HG03378 (cell line): ENCODE measurements around the gene PTPRJ.
A peak's percentile ranks its signal among the peaks of the same experiment; 100 is the strongest.
"Not testable (repeated sequence)": the region's sequence is repeated elsewhere in the genome, so short reads cannot be mapped to it uniquely, and the experiment has no call there.

ENCODE experiments used
- ATAC-seq: cut with Tn5 transposase; IDR thresholded peaks from one replicate; pipeline ENCODE4 v1.9.1; 2021; ENCODE audit warnings: mild to moderate bottlenecking, moderate library complexity; ENCODE audit not compliant: unreplicated experiment

The PTPRJ gene

DNA sequence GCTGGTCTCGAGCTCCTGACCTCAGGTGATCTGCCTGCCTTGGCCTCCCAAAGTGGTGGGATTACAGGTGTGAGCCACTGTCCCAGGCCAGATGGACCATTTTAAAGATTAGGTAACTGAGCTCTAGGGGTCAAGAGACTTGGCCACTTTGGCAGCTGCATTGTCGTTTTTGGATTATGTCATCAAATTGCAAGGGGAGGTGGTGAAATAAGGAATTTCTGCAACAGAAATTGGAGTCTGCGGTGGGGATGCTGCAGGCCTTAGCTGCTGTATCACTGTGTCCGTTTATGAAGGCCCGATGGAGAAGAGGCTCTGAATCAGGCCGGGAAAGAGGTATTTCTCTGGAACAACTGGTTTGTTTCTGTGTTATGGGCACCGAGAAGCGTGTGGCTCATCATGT is 34.6 kb downstream of the PTPRJ start:
- ATAC-seq, result no peak

DNA sequence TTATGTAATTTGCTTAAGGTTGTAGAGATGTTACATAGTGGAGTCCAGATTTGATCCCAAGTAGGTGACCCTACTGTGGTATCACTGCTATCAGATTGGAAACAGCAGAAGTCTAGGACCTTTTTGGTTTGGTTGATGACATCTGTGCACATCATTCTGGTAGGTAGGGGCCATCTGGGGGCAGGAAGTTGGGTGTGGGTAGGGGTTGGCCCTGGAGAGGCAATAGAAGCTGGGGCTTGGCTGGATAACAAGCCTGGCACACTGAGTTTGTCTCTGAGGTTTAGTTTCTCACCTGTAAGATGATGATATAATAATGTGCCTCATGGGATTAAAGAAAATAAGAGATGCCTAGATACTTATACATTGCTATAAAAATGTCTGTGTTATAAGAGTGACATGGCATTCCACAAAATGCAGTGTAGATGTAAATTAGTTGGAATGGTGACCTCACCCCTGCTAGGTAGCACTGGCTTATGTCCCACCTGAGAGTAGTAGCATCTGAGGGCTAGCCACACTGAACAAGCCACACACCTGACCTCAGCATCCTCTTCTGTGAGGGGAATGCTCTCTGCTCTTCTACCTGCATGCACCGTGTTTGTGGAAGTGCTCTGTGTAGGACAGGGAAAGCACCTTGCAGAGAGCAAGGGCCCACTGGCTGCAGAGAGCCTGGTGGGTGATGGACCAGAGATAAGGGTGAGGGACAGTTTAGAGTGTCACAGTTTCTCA is 36.9 kb downstream of the PTPRJ start:
- no peak for ATAC-seq

DNA sequence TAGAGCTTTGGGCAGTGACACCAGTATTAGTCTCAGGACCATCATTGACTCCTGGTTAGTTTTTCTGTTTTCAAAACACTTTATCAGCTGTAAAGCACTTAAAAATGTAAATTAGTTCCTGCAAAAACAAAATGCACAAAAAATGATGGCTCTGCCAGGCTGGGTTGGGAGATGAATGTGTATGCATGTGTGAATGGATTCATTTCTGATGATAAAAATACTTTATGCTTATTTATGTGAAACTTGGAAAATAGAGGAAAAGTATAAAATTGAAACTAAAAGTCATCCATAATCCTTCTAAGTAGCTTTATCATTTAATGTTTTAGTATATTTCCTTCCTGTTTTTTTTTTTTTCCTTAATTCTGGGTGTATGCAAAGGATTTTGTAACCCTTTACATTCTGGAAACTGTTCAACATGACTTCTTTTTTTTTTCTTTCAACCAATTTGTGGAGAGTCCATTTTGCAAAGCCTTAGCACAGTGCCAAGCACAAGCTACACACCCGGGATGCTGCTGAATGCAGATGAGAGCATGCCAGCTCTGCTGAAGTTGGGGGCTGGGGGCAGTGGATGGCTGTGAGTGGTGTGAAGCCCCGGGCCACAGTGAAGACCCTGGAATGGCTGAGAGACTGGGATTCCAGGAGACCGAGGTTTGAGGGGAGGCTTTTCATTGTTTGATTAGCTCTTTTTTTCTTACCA is 37.6 kb downstream of the PTPRJ start:
- ATAC-seq, result no peak

DNA sequence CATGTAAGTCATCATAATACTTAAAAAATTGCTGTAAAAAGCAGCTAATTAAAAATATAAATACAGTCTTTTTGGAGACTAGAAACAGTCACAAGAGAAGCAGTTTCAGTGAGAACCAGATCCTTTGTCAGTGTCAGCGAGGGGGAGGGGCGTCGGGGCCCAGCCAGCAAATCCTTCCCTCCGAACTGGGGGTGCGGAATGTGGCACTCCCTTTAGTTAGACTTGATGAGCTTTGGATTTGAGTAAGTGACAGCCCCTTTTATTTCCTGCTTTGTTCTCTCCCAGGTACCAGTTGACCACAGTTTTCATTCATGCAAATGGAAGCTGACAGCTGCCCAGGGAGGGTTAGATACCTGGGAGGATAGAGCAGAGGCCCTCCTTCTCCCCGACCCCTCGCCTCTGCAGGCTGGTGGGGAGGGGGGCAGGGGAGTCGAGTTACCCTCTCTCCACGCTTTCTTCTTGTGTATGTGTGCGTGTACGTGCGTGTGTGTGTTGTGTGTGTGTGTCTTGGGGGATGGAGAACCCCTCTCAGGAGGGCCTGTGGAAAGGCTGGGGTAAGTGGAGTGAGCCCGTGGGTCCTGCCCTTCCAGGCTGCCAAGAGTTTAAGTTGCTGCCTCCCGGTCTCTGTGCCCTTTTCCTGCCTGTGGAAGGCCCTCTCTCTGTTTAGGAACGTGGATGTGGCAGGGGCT is 38.3 kb downstream of the PTPRJ start:
- ATAC-seq, result no peak

DNA sequence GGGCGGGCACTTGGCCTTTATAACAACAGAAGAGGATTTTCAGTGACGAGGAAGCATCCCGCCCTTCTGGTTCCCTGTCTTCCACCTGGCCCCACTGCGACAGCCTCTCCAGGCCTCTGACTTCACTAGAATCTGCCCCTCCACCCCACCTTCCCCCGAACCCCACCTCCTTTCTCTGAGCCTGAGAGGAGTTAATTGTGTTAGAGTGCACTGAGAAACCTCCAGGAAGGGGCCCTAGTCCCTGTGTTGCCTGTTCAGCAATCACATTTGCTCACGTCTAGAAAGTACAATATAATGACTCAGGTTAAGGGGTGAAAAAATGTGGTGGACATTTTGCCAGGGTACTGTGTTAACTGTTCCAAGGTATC is 38.8 kb downstream of the PTPRJ start:
- ATAC-seq, result no peak

DNA sequence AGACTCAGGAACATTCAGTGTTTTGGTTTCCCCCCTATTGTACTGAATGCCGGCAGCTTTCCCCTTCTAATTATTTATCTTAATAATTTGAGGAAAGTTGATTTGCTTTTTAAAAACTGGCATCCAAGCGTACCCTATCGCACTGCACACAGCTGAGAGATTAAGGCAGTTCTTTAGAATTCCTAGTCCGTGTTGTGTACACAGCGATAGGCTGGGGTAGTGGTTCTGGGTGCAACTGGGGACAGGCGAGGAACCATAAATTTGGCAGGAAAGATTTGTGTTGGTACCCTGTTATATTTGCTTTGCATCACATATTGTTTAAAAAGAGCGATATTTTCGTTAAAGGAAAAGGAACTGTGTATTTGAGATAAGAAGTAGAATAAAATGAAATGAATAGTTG is 39.2 kb downstream of the PTPRJ start:
- no peak for ATAC-seq

DNA sequence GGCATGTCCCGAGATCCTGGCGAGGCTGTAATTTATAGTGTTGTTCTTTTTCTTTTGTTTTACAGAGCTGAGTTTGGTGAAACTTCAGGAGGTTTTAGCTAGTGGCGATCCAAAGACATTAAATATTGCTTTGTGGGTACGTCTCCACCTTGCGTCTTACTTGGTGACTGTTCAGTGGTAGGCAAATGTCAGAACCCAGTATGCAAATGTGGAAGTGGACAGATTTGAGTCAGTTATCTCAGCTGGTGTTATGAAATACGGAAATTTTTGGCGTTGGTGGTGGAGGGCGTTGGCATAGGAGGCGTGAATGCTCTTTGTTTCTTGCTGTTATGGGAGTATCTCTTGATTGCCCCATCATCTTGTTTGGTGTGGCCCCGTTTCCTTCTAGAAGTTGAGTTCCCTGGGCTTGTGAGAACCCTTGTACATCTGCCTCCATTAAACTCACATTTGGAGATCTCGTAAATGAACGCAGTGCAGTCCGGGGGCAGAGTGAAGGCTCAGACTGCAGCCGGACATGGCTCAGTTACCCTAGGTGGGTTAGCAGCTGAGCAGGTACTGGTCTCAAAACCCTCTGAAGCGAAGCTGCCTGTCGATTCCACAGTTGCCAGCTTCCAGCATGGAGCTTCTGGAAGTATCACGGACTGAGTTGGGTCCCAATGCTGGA is 39.9 kb downstream of the PTPRJ start:
- ATAC-seq, result peak; percentile 67

DNA sequence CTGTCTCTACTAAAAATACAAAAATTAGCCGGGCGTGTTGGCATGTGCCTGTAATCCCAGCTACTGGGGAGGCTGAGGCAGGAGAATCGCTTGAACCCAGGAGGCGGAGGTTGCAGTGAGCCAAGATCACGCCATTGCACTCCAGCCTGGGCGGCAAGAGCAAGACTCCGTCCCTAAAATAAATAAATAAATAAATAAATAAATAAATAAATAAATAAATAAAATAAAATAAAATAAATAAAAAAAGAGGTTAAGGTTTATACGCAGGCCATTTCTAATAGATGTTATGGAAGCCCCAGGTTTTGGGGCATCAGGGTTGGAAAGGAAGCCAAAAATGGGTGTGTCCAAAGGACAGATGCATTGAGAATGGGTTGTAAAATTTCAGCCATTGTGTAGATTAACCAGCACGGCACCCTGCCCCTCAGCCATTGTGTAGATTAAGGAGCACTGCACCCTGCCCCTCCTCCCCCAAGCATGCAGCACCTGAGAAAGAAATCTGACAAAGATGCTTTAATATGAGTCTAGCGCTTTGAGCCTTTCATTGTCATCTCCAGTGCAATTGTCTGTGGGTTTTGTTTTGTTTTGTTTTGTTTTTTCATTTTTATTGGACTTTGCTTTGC is 41.0 kb downstream of the PTPRJ start:
- ATAC-seq, result not testable (repeated sequence)

DNA sequence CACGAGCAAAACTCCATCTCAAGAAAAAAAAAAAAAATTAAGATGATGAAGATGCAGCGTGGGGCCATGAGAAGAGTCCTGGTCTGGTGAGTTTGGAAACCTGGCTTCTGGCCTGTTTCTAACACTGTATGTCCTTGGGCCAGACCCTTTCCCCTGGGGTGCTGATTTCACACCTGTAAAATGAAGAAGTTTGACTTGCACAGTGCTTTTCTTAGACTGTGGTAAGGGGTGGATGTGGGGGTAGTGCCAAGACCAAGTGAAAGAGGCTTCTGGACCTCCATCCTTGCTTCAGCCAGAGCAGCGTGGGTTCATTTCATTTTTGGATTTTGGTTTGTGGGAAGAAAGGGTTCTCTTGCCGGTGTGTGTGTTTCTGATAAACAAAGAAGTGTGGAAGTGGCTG is 42.1 kb downstream of the PTPRJ start:
- no peak for ATAC-seq

DNA sequence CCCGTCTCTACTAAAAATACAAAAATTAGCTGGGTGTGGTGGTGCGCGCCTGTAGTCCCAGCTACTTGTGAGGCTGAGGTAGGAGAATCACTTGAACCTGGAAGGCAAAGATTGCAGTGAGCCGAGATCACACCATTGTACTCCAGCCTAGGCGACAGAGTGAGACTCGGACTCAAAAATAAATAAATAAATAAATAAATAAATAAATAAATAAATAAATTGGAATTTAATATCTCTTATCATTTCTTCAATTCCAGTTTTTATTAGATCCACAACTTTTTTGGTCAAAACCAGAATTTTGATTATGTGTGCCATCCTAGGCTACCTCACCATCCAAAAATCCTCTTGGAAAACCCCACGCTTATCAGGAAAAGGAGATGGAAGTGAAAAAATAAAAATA is 43.2 kb downstream of the PTPRJ start:
- ATAC-seq, result not testable (repeated sequence)

DNA sequence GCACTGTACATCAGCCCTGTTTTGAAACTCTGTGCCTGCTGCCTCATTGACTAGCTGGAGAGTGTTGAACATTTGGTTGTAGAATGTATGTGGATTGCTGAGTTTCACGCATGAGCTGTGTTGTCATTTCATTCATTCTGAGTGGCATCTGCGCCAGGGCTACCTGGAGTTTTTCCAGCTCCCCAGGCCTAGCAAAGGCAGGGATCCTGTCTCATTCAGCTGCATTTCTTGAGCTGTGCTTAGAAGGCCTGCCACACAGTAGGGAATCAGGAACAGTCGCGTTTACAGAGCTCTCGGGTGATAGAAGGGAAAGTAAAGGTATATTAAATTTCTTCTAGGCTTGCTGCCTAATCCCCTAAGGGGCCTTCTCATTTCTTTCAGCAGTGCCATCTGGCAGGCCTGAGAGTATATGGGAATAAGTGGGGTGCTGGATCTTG is 44.3 kb downstream of the PTPRJ start:
- ATAC-seq, result no peak

DNA sequence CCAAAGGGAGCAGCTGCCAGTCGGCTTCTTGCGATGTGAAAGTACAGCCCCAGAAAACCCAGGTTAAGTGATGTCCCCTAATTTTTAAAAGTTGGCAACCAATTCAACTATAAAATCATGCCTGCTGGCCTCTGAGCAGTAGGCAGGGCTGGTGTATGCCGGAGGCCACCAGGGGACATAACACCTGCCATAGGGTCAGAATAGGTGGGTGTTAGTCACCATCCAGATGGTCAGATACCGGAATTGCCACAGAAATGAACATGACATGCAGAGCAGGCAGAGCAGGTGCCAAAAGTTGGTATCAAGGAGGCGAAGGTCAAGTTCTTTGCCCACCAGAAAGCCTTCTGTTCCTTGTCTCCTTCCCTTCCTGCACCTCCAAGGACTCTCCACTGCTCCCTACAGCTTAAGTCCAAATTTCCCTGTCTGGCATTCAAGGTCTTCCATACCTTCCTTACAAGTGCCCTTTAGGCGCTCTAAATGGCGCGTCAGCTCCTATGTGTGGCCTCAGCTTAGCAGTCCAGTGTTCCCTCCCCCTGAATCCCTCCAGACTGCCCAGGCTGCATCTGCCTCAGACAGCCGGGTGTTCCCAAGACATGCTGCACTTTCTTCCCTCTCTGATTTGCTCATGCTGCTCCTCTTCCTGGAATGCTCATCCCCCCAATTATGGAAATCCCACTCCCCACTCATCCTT is 45.1 kb downstream of the PTPRJ start:
- no peak for ATAC-seq

DNA sequence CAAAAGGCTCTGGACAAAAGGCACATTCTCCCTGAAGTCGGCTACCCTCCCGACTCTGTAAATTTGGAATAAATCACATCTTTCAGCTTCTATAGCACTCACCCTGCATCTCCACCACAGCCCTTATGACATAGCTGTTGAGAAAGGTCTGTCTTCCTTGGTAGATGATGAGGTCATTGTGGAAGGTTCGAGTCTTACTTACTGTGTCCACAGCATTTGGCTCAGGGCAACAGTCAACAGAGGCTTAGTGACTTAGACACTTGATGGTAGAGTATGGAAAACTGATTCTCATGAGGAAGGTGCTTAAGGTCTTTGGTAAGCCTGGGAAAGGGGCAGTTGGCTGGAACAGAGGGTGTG is 45.6 kb downstream of the PTPRJ start:
- no peak for ATAC-seq

DNA sequence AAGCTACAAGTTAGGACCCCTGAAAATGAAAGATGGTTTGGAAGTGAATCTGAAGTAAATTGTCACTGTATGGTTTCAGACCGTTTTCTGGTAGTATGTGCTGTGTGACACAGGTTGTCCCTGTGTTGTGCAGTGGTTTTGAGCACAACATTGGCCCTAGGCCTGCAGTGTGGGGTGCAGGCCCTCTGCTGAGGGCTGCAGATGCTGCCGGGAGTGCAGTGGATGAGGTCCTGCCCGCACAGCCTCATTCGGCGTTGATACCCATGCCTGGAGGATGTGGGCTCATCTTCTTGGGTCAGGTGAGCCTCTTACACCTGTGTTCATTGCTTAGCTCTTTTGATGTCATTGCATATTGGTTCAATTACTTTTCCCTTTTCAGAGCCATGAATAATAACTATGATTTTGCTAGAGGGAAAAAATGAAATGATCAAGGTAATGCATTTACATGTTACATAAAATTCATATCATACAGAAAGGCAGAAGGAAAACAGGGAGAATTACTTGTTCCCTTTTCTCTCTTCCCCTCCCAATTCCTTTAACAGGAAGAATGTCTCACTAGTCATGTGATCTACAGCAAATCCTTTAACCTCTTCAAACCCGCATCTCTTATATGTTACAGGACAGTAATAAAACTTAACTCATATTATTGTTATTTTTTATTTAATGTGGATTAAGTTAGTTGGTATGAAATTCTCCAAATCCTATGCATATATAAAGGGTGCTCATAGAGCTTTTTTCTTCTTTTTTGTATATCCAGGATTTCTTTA is 48.7 kb downstream of the PTPRJ start:
- ATAC-seq, result no peak

DNA sequence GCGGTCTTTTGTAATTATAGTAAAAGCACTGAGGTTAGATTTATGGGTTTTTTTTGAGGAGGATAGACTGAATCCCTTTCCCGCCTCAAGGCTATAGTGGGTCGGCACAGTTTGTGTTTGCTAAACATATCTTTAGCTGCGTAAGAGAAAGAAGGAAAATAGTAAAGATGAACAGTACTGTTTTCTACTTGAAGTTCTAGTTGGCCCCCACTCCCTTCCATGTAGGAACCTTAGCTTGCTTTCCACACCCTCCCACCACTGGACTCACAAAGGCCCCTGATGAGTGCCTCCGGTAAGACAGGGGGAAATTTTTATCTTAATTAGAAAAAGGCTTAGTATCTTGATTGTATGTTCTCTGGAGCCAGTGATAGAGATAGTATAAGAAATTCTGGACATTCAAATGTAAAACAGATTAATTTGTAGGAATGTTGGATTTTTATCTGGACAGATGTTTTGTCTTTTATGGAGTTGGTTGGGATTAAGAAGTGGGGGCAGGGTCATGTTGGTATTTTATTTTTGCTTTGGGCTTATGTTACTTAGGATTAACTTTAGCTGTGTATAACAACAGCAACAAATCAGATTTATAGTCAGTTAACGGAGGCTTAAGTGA is 49.4 kb downstream of the PTPRJ start:
- no peak for ATAC-seq

DNA sequence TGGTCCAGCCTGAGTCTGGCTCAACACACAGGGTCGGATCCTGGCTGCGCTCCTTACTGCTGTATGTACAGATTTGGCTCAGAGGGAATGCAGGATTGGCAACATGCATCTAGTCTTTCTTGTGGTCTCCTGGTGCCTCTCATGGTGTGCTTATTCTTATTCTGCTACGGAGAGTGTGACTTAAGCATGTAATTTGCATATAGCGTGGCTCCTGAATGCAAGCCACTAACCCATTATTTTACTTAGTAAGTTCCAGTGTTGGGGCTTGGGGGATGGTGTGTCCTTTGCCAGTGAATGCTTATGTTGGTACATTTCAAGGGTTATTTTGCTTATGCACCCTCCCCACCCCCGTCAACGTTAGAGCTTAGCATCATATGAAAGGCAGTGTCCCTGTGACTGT is 51.2 kb downstream of the PTPRJ start:
- ATAC-seq, result no peak

DNA sequence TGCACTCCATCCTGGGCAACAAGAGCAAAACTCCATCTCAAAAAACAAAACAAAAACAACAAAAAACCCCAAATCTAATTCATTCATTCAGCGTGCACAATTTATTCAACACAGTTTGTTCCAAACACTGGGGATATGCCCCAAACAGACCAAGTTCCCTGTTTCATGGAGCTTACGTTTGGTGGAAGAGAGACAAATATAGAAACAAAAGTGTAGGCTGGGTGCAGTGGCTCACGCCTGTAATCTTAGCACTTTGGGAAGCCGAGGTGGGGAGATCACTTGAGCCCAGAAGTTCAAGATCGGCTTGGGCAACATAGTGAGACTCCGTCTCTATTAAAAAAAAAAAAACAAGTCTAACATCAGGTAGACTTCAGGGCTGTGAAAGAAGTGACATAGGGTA is 52.4 kb downstream of the PTPRJ start:
- no peak for ATAC-seq

DNA sequence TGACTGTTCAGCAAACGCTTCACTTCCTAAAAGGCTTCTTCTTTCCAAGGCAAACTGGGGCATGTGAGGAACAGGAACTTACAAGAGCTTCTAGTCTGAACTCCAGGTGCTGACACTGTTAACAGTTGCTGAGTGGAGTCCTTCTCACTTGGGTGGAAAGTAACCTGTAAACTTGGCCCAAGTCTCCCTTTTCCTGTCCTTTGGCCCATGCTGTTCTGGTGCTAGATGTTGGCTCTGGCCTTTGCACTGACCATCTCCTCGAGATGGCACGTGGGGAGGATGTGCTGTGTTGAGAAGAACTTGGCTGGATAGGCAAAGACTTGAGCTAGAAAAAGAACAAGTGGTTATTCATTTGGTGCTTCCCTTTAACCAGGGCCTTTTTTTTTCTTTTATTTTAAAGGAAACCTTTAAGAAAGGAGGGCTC is 53.6 kb downstream of the PTPRJ start:
- no peak for ATAC-seq
